KOPT-K1 (cell line): ENCODE results near the gene JAML.
A peak's percentile ranks its signal among the peaks of the same experiment; 100 is the strongest.

Experiments
- H3K27ac ChIP-seq: fragments of 200-600 bp; sonication (generic); 2 replicates; pipeline ENCODE4 v1.5.1; 2016; ENCODE audit warnings: antibody characterized with exemption, mild to moderate bottlenecking, low read depth, low read length; ENCODE audit not compliant: poor library complexity, severe bottlenecking
- H3K36me3 ChIP-seq: fragments of 200-600 bp; sonication (generic); 2 replicates; pipeline ENCODE4 v1.5.1; 2017; ENCODE audit warnings: antibody characterized with exemption, mild to moderate bottlenecking, low read length, moderate library complexity; ENCODE audit not compliant: insufficient read depth
- H3K9me3 ChIP-seq: fragments of 200-600 bp; sonication (generic); 2 replicates; pipeline ENCODE4 v1.5.1; 2017; ENCODE audit warnings: antibody characterized with exemption, low read length, mild to moderate bottlenecking; ENCODE audit not compliant: insufficient read depth, poor library complexity, severe bottlenecking

Gene JAML

GRCh38 chr11:118230088-118230487 is 5.3 kb upstream of the JAML start:
- no peaks in the 10 kb centered on the region for H3K36me3 ChIP-seq
- no peaks in the 10 kb centered on the region for H3K9me3 ChIP-seq
- H3K27ac ChIP-seq, result no peak overlapping the region

- Histone ChIP-seq H3K27ac (no peak overlapping the region), H3K9me3 (no peaks in the 10 kb centered on the region), H3K36me3 (no peaks in the 10 kb centered on the region)
Observed at GRCh38 chr11:118229274-118229847, 4.5 kb upstream of the JAML start.

GRCh38 chr11:118227865-118228785 is 3.3 kb upstream of the JAML start:
- Histone ChIP-seq H3K27ac (no peak overlapping the region), H3K9me3 (no peaks in the 10 kb centered on the region), H3K36me3 (no peaks in the 10 kb centered on the region)

- Histone ChIP-seq H3K27ac (no peak overlapping the region), H3K36me3 (no peaks in the 10 kb centered on the region)
Observed at GRCh38 chr11:118226781-118227180, 2.0 kb upstream of the JAML start.

GRCh38 chr11:118226296-118226695 is 1.5 kb upstream of the JAML start:
- Histone ChIP-seq H3K27ac (no peak overlapping the region), H3K9me3 (no peaks in the 10 kb centered on the region)

More at GRCh38 chr11:118226781-118227180, 2.0 kb upstream of the JAML start:
- H3K9me3 ChIP-seq, result no peaks in the 10 kb centered on the region

GRCh38 chr11:118223992-118224391 is 819 bp downstream of the JAML start:
- Histone ChIP-seq H3K27ac (peak overlapping the region; percentile 59), H3K36me3 (no peaks in the 10 kb centered on the region), H3K9me3 (no peaks in the 10 kb centered on the region)

More at GRCh38 chr11:118226296-118226695, 1.5 kb upstream of the JAML start:
- no peaks in the 10 kb centered on the region for H3K36me3 ChIP-seq

- Histone ChIP-seq H3K9me3 (no peaks in the 10 kb centered on the region), H3K36me3 (no peaks in the 10 kb centered on the region), H3K27ac (no peak overlapping the region)
Observed at GRCh38 chr11:118223570-118223969, 1.2 kb downstream of the JAML start.

GRCh38 chr11:118222437-118222836 is 2.4 kb downstream of the JAML start:
- Histone ChIP-seq H3K27ac (no peak overlapping the region), H3K9me3 (no peaks in the 10 kb centered on the region), H3K36me3 (no peaks in the 10 kb centered on the region)

GRCh38 chr11:118221419-118221818 is 3.4 kb downstream of the JAML start:
- H3K36me3 ChIP-seq, result no peaks in the 10 kb centered on the region
- no peaks in the 10 kb centered on the region for H3K9me3 ChIP-seq
- no peak overlapping the region for H3K27ac ChIP-seq

- Histone ChIP-seq H3K27ac (no peak overlapping the region), H3K9me3 (no peaks in the 10 kb centered on the region), H3K36me3 (no peaks in the 10 kb centered on the region)
Observed at GRCh38 chr11:118219732-118220131, 5.1 kb downstream of the JAML start.

- H3K36me3 ChIP-seq, result no peaks in the 10 kb centered on the region
- H3K27ac ChIP-seq, result no peak overlapping the region
- no peaks in the 10 kb centered on the region for H3K9me3 ChIP-seq
Observed at GRCh38 chr11:118219244-118219643, 5.6 kb downstream of the JAML start.

GRCh38 chr11:118217575-118217974 is 7.2 kb downstream of the JAML start:
- no peak overlapping the region for H3K27ac ChIP-seq

GRCh38 chr11:118216621-118217481 is 8.0 kb downstream of the JAML start:
- H3K9me3 ChIP-seq, result no peaks in the 10 kb centered on the region
- no peaks in the 10 kb centered on the region for H3K36me3 ChIP-seq
- H3K27ac ChIP-seq, result no peak overlapping the region

More at GRCh38 chr11:118217575-118217974, 7.2 kb downstream of the JAML start:
- no peaks in the 10 kb centered on the region for H3K9me3 ChIP-seq
- no peaks in the 10 kb centered on the region for H3K36me3 ChIP-seq

- no peak overlapping the region for H3K27ac ChIP-seq
Observed at GRCh38 chr11:118215765-118216164, 9.0 kb downstream of the JAML start.

GRCh38 chr11:118215262-118215661 is 9.5 kb downstream of the JAML start:
- Histone ChIP-seq H3K27ac (no peak overlapping the region), H3K9me3 (no peaks in the 10 kb centered on the region), H3K36me3 (no peaks in the 10 kb centered on the region)

More at GRCh38 chr11:118215765-118216164, 9.0 kb downstream of the JAML start:
- no peaks in the 10 kb centered on the region for H3K36me3 ChIP-seq
- H3K9me3 ChIP-seq, result no peaks in the 10 kb centered on the region
